D721Med (cell line): ENCODE data around the gene DPP6.

Experiments
- DNase-seq: peaks from one replicate; pipeline ENCODE4 v3.0.0; 2011; ENCODE audit warnings: low spot score; ENCODE audit not compliant: insufficient read length
- FAIRE-seq: peaks from 2 replicates; lab custom pipeline; 2011; peaks lifted over from hg19 to GRCh38; lab: Jason Lieb, UNC
- TF ChIP-seq, protein P1 (sequence below): IDR thresholded peaks from 2 replicates; pipeline ENCODE4 v1.5.1; 2012; ENCODE audit warnings: mild to moderate bottlenecking, control low read depth; ENCODE audit not compliant: insufficient read depth; ENCODE audit errors: missing control alignments

Gene DPP6

DNA sequence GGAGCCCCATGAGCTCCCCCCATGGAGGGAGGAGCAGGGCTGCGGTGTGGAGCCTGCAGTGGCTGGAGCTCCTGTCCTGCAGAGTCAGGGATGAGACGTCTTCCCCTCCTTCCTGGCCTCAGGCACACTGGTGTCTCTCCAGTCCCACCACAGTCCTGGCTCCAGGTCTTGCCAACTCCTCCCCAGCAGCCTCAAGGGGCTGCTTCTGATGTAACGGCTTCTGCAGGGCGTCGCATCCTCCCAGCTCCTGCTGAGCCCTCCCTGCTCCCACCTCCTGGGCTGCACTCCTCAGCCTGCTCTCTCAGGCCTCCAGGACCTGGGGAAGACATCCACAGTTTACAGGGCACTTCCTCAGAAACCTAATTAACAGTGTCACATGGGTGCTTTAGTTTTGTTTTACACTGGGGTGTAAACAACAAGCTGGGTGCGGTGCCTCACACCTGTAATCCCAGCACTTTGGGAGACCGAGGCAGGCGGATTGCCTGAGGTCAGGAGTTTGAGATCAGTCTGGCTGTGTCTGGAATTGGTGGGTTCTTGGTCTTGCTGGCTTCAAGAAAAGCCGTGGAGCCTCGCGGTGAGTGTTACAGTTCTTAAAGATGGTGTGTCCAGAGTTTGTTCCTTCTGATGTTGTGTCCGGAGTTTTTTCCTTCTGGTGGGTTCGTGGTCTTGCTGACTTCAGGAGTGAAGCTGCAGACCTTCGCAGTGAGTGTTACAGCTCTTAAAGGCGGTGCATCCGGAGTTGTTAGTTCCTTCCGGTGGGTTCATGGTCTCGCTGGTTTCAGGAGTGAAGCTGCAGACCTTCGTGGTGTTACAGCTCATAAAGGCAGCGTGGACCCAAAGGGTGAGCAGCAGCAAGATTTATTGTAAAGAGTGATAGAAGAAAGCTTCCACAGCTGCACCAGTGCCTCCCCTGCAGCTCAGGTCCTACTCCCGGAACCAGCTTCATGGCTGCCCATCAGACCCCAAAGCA lies 855.7 kb downstream of the DPP6 start:
- FAIRE-seq (no peak), DNase-seq (no peak)
- TF ChIP-seq, protein P1, sequence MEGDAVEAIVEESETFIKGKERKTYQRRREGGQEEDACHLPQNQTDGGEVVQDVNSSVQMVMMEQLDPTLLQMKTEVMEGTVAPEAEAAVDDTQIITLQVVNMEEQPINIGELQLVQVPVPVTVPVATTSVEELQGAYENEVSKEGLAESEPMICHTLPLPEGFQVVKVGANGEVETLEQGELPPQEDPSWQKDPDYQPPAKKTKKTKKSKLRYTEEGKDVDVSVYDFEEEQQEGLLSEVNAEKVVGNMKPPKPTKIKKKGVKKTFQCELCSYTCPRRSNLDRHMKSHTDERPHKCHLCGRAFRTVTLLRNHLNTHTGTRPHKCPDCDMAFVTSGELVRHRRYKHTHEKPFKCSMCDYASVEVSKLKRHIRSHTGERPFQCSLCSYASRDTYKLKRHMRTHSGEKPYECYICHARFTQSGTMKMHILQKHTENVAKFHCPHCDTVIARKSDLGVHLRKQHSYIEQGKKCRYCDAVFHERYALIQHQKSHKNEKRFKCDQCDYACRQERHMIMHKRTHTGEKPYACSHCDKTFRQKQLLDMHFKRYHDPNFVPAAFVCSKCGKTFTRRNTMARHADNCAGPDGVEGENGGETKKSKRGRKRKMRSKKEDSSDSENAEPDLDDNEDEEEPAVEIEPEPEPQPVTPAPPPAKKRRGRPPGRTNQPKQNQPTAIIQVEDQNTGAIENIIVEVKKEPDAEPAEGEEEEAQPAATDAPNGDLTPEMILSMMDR: no peak

GRCh38 chr7:154909241-154910105 lies 857.3 kb downstream of the DPP6 start:
- no peak for FAIRE-seq

DNA sequence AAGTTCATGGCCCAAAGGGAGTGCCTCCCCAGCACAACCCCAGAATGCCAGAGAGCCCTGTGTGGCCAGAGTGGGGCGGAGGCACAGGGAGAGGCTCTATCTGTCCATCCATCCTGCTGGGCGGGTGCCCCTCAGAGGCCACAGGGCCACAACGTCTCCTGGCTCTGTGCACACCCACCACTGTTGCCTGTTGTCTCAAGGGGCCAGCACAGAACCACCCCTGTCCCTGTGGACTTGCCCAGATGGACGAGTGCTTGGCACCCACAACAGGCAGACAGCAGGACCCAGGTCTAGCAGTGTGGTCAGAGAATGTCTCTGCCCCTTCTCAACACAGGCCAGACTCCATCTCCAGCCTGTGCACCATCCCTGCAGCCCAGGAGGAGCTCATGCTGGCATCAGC lies 857.9 kb downstream of the DPP6 start:
- DNase-seq (no peak), FAIRE-seq (no peak)
- TF ChIP-seq, protein P1: no peak

More at GRCh38 chr7:154909241-154910105, 857.3 kb downstream of the DPP6 start:
- no peak for DNase-seq
- TF ChIP-seq, protein P1: no peak

DNA sequence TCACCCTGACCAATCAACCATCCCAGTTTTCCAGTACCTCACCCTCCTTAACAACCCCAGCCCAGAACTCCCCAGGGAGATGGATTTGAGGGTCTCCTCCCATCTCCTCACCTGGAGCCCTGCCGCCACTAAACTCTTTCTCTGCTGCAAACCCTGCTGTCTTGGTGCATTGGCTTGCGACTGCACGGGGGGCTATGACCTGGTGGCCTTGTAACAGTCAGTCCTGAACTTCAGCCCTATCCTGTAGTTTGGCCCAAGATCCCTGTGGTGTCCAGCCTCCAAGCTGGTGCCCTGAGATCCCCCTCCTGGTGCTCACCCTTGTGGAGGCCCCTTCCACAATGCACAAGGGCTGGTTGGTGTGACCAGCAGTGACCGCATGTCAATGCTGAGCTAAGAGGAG lies 858.8 kb downstream of the DPP6 start:
- FAIRE-seq (no peak), DNase-seq (no peak)
- TF ChIP-seq, protein P1: no peak

- TF ChIP-seq, protein P1: no peak
- DNase-seq (no peak), FAIRE-seq (no peak)
These were observed 859.2 kb downstream of the DPP6 start for GRCh38 chr7:154911411-154911810.

GRCh38 chr7:154911862-154912455 lies 859.8 kb downstream of the DPP6 start:
- TF ChIP-seq, protein P1: no peak
- DNase-seq: no peak
- no peak for FAIRE-seq
